NB4 (cell line): ENCODE results near the gene ABHD4.

ENCODE experiments used
- POLR2A ChIP-seq: IDR thresholded peaks from 2 replicates; pipeline ENCODE4 v1.6.1; 2011; ENCODE audit warnings: mild to moderate bottlenecking; ENCODE audit not compliant: insufficient read length; ENCODE audit errors: extremely low read depth
- TF ChIP-seq, protein P1 (sequence below): IDR thresholded peaks from one replicate; pipeline ENCODE4 v1.5.1; 2012; ENCODE audit warnings: low read depth, low read length

GRCh38 chr14:22564463-22564862, 33.6 kb upstream of the ABHD4 start:
- TF ChIP-seq, protein P1, sequence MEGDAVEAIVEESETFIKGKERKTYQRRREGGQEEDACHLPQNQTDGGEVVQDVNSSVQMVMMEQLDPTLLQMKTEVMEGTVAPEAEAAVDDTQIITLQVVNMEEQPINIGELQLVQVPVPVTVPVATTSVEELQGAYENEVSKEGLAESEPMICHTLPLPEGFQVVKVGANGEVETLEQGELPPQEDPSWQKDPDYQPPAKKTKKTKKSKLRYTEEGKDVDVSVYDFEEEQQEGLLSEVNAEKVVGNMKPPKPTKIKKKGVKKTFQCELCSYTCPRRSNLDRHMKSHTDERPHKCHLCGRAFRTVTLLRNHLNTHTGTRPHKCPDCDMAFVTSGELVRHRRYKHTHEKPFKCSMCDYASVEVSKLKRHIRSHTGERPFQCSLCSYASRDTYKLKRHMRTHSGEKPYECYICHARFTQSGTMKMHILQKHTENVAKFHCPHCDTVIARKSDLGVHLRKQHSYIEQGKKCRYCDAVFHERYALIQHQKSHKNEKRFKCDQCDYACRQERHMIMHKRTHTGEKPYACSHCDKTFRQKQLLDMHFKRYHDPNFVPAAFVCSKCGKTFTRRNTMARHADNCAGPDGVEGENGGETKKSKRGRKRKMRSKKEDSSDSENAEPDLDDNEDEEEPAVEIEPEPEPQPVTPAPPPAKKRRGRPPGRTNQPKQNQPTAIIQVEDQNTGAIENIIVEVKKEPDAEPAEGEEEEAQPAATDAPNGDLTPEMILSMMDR = no peak
- TF ChIP-seq POLR2A = no peak
